Activated naive CD4-positive, alpha-beta T cell treated with anti-CD3 and anti-CD28 coated beads, Interleukin-2, amount 50 U/mL, for 72 hours (primary cell): ENCODE results near the gene ERI2. TPM values are rescaled to one million over a fixed set of nuclear protein-coding genes. Genes with fewer than 3 reads are reported as not detected.
"Not testable (repeated sequence)": the region's sequence is repeated elsewhere in the genome, so short reads cannot be mapped to it uniquely, and the experiment has no call there.

ENCODE experiments used
- ATAC-seq, 2 donors: fragments of 150-1000 bp; cut with Tn5 transposase; 2 replicates each; pipeline ENCODE4 v1.10.0; 2021; ENCODE audit warnings: mild to moderate bottlenecking in 2 of 2, moderate library complexity in 2 of 2
- DNase-seq, 2 donors: peaks; one replicate each; pipeline ENCODE4 v3.0.0; 2021 to 2022; ENCODE audit warnings: low spot score in 2 of 2
- H3K27ac Mint-ChIP-seq, 2 donors: one replicate each; pipeline ENCODE4 v1.8.0; 2022; ENCODE audit warnings: mild to moderate bottlenecking in 2 of 2, mixed read lengths in 2 of 2
- H3K36me3 Mint-ChIP-seq, 2 donors: one replicate each; pipeline ENCODE4 v1.8.0; 2022; ENCODE audit warnings: mixed read lengths in 2 of 2
- H3K9me3 Mint-ChIP-seq, 2 donors: one replicate each; pipeline ENCODE4 v1.8.0; 2022; ENCODE audit warnings: mixed read lengths in 2 of 2
- total RNA-seq, 2 donors: library from RNA; stranded (reverse); gene quantifications; one replicate each; pipeline ENCODE4 v1.2.3, GENCODE V29; 2022

Gene ERI2
- total RNA-seq, 2 donors from 2014 or later, result 19.6 to 36.2 TPM

GRCh38 chr16:20789130-20789529 is 17.1 kb downstream of the ERI2 start:
- Mint-ChIP-seq H3K9me3 (no peaks in the 10 kb centered on the region), H3K27ac (no peak overlapping the region), H3K36me3 (no peaks in the 10 kb centered on the region)
- DNase-seq (no peak), ATAC-seq (no peak)

- Mint-ChIP-seq H3K36me3 (no peaks in the 10 kb centered on the region), H3K9me3 (no peaks in the 10 kb centered on the region), H3K27ac (no peak overlapping the region)
- DNase-seq (no peak), ATAC-seq (no peak)
Measured at GRCh38 chr16:20784204-20784603, 22.1 kb downstream of the ERI2 start.

DNA sequence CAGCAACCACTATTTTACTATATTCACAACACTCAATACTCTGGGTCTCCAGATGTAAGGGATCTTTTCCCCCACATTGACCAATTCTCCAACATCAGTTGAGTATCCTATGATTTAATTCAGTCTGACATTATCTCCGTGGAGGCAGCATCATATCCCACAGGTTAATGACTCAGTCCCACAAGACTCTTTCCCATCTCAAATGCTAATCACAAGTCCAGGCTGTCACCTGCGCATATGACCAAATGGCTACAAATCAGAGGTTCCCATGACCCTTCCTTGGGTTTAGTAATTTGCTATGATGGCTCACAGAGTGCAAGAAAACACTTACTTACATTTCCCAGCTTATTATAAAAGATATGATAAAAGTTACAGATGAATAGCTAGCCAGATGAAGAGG is 23.8 kb downstream of the ERI2 start:
- DNase-seq (no peak), ATAC-seq (no peak)
- Mint-ChIP-seq H3K27ac (no peak overlapping the region), H3K36me3 (no peaks in the 10 kb centered on the region), H3K9me3 (no peaks in the 10 kb centered on the region)

- H3K36me3 Mint-ChIP-seq, result no peaks in the 10 kb centered on the region
- H3K9me3 Mint-ChIP-seq, result no peaks in the 10 kb centered on the region
- no peak for ATAC-seq
- H3K27ac Mint-ChIP-seq, result no peak overlapping the region
- DNase-seq, result no peak
Measured at GRCh38 chr16:20781697-20782096, 24.6 kb downstream of the ERI2 start.

DNA sequence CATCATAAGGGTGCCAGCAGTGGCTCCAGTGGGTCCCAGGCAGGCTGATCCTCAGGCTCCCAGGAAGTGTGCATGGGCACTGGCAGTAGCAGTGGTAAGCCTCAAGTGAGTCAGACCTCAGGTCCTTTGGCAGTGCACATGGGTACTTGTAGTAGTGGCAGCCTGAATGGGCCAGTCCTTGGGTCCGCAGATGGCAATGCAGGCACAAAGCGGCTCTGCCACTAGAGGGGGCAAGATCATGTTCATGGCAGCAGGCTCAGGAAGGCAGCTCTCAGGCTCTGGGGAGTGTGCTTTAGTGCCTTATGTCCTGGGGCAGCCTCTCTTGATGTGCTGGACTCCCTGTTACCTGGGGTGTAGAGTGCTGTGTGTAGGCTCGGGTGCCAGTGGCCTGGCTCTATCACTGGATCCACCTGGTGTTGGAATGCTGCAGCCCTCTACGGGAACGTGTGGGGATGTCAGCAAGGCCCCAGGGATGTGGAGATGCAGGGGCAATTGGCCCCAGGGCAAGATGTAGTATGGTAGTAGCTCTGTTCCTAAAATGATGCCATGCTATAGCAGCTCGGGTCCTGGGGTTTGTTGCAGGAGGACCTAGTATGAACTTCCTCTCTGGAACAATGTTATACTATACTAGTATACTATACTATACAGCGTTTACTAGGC is 31.4 kb downstream of the ERI2 start:
- H3K27ac Mint-ChIP-seq, result no peak overlapping the region
- peak; percentile 55 to 78 for ATAC-seq
- H3K9me3 Mint-ChIP-seq, result no peaks in the 10 kb centered on the region
- H3K36me3 Mint-ChIP-seq, result no peaks in the 10 kb centered on the region
- peak; percentile 57 to 71 for DNase-seq

GRCh38 chr16:20773679-20774078 is 32.6 kb downstream of the ERI2 start:
- DNase-seq (no peak), ATAC-seq (no peak)
- H3K9me3 Mint-ChIP-seq, result no peaks in the 10 kb centered on the region
- H3K36me3 Mint-ChIP-seq, result no peaks in the 10 kb centered on the region
- H3K27ac Mint-ChIP-seq, result no peak overlapping the region

- Mint-ChIP-seq H3K36me3 (no peaks in the 10 kb centered on the region), H3K27ac (no peak overlapping the region), H3K9me3 (no peaks in the 10 kb centered on the region)
- ATAC-seq, result no peak
- DNase-seq, result no peak
Measured at GRCh38 chr16:20768818-20769217, 37.5 kb downstream of the ERI2 start.

- H3K27ac Mint-ChIP-seq, result no peak overlapping the region
- ATAC-seq (no peak), DNase-seq (no peak)
- H3K36me3 Mint-ChIP-seq, result peaks cover 0 to 2% of the 10 kb centered on the region in 2 donors
- H3K9me3 Mint-ChIP-seq, result no peaks in the 10 kb centered on the region
Measured at GRCh38 chr16:20768121-20768520, 38.2 kb downstream of the ERI2 start.

DNA sequence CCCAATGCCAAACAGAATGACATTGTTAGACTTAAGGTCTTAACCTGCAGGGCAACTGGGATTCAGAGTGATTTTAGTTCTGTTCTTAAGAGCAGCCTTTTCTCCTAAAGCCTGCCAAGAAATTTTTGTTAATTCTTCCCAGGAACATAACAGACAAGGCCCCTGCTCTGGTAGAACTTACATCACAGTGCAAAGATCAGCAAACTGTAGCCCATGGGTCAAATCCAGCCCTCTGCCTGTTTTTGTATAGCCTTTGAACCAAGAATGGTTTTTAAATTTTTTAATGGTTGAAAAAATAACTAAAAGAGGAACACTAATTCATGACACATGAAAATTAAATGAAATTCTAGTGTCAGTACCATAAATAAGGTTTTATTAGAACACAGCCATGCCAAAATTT is 38.7 kb downstream of the ERI2 start:
- H3K9me3 Mint-ChIP-seq, result peaks cover 0 to 3% of the 10 kb centered on the region in 2 donors

DNA sequence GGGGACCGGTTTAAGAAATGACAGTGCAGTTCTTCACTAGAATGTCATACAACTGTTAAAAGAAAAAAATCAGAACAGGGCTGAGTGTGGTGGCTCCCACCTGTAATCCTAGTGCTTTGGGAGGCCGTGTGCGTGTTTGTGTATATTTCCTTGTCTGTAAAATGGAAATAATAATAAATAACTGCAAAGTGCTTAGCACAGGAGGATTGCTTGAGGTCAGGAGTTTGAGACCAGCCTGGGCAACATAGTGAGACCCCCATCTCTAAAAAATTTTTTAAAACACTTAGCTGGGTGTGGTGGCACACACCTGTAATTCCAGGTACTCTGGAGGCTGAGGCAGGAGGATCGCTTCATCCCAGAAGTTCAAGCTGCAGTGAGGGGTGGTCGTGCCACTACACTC is 40.0 kb downstream of the ERI2 start:
- Mint-ChIP-seq H3K9me3 (peaks cover 0 to 16% of the 10 kb centered on the region in 2 donors), H3K36me3 (peaks cover 16 to 17% of the 10 kb centered on the region in 2 donors), H3K27ac (no peak overlapping the region)
- no peak for ATAC-seq
- DNase-seq, result no peak

More for the DNA sequence above, 38.7 kb downstream of the ERI2 start:
- peaks cover 3 to 7% of the 10 kb centered on the region in 2 donors for H3K36me3 Mint-ChIP-seq
- ATAC-seq (no peak), DNase-seq (no peak)
- H3K27ac Mint-ChIP-seq, result no peak overlapping the region

DNA sequence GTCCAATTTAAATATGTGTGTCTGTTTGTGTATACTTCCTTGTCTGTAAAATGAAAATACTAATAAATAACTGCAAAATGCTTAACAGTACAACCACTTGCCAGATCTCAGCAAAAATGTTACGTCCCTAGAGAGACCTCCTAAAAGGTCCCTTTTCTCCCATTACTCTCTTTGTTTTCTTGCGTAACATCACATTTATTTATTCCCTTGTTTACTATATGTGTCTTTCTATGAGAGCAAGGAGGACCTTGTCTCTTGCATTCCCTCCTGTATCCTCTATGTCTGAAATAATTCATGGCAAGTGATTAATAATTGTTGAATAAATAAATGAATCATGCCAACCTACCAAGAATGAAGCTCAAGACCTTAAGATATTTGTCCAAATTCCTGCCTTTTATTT is 40.5 kb downstream of the ERI2 start:
- Mint-ChIP-seq H3K27ac (no peak overlapping the region), H3K36me3 (peaks cover 22% of the 10 kb centered on the region in 2 donors), H3K9me3 (peaks cover 0 to 22% of the 10 kb centered on the region in 2 donors)
- no peak for ATAC-seq
- DNase-seq, result no peak

GRCh38 chr16:20764448-20764847 is 41.8 kb downstream of the ERI2 start:
- not testable (repeated sequence) for DNase-seq, ATAC-seq
- H3K9me3 Mint-ChIP-seq, result peaks cover 0 to 25% of the 10 kb centered on the region in 2 donors
- peak overlapping the region in 1 of 2 donors; percentile 88 for H3K27ac Mint-ChIP-seq
- peaks cover 25 to 32% of the 10 kb centered on the region in 2 donors for H3K36me3 Mint-ChIP-seq

DNA sequence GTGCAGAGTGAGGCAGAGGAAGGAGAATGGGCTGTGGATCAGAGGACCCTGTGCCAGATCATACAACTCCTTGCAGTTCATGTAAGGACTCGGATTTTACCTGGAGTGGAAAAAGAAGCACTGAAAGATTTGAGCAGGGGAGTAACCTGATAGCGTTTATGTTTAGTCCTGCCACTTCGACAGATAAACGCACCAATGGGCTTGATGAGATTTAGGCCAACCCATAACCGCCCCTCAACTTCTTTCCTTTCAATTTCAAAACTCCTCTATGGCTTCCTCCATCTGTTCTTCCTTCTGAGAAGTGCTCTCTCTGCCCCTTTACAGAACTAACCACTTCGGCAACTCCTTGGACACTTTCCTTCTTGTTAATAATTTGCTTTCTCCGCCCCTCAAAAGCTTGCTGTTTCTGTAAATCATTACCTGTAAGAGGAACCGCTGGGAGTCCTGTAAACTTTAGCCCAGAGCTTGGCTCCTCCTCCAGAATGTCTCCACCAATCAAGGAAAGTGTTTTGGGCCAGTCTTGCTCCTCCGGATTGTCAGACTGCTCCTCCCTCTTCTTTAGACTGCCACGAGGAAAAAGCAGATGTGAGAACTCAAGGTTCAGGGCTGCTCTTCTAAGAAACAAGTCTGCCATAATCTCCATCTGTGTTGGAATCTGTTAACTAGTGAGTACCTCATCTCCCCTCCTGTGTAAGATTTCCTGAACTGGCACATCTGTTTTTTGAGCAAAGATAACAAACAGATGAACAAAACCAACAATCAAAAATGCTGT is 42.6 kb downstream of the ERI2 start, which contains the start of gene ACSM3:
Gene ACSM3, plus strand, starts transcription at position 554 of the 772 bp plus-strand sequence. CDS start 6,021 bp downstream, outside the sequence.
- DNase-seq, result peak; percentile 59 to 66
- Mint-ChIP-seq H3K9me3 (peaks cover 0 to 25% of the 10 kb centered on the region in 2 donors), H3K36me3 (peaks cover 25 to 36% of the 10 kb centered on the region in 2 donors), H3K27ac (peak within 1 kb of the TSS; percentile 88 to 90)
- ATAC-seq, result peak; percentile 99

- DNase-seq (no peak), ATAC-seq (no peak)
- peaks cover 25 to 38% of the 10 kb centered on the region in 2 donors for H3K36me3 Mint-ChIP-seq
- peaks cover 0 to 25% of the 10 kb centered on the region in 2 donors for H3K9me3 Mint-ChIP-seq
- peak overlapping the region; percentile 33 to 88 for H3K27ac Mint-ChIP-seq
Measured at GRCh38 chr16:20762404-20763123, 43.7 kb downstream of the ERI2 start.

- peak overlapping the region in 1 of 2 donors; percentile 88 for H3K27ac Mint-ChIP-seq
- peaks cover 25 to 38% of the 10 kb centered on the region in 2 donors for H3K36me3 Mint-ChIP-seq
- DNase-seq (no peak), ATAC-seq (no peak)
- H3K9me3 Mint-ChIP-seq, result peaks cover 0 to 25% of the 10 kb centered on the region in 2 donors
Measured at GRCh38 chr16:20761175-20761574, 45.1 kb downstream of the ERI2 start.

DNA sequence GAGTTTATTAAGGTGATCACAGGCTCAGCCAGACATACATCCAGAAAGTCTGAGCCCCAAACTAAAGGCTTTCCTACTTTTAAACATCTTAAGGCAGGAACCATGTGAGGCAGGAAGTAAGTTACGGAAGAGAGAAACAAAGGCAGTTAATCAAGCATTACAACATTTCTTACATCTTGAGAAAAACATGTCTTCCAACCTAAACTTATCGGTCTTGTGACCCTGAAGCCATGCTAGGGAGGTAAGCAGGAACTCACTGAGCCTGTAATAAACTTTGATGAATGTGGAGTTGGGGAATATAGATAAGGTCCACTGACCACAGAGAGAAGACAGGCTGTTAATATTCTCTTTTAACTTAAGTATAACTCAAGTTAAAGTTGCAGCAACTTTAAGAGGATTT is 45.9 kb downstream of the ERI2 start:
- ATAC-seq (no peak), DNase-seq (no peak)
- Mint-ChIP-seq H3K27ac (no peak overlapping the region), H3K36me3 (peaks cover 25 to 38% of the 10 kb centered on the region in 2 donors), H3K9me3 (peaks cover 0 to 25% of the 10 kb centered on the region in 2 donors)

DNA sequence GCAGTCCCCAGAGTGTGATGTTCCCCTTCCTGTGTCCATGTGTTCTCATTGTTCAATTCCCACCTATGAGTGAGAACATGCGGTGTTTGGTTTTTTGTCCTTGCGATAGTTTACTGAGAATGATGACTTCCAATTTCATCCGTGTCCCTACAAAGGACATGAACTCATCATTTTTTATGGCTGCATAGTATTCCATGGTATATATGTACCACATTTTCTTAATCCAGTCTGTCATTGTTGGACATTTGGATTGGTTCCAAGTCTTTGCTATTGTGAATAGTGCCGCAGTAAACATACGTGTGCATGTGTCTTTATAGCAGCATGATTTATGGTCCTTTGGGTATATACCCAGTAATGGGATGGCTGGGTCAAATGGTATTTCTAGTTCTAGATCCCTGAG is 50.5 kb downstream of the ERI2 start:
- peaks cover 10 to 15% of the 10 kb centered on the region in 2 donors for H3K9me3 Mint-ChIP-seq
- DNase-seq, H3K27ac Mint-ChIP-seq, ATAC-seq: not testable (repeated sequence)
- H3K36me3 Mint-ChIP-seq, result peaks cover 3 to 23% of the 10 kb centered on the region in 2 donors
